Left kidney (tissue), 2 donors: ENCODE data around the gene TMEM271. TPM values are rescaled to one million over a fixed set of nuclear protein-coding genes. Genes with fewer than 3 reads are reported as not detected.

Experiments
- DNase-seq: peaks from one replicate; pipeline ENCODE4 v3.0.0-alpha.2; 2013
- polyA plus RNA-seq: library from polyadenylated mRNA; unstranded; fragments of 120-200 nt; gene quantifications from one replicate; pipeline ENCODE4 v1.2.1, GENCODE V29; 2013; ENCODE audit not compliant: insufficient read length

Gene TMEM271
- polyA plus RNA-seq, 1 donor = not detected

DNA sequence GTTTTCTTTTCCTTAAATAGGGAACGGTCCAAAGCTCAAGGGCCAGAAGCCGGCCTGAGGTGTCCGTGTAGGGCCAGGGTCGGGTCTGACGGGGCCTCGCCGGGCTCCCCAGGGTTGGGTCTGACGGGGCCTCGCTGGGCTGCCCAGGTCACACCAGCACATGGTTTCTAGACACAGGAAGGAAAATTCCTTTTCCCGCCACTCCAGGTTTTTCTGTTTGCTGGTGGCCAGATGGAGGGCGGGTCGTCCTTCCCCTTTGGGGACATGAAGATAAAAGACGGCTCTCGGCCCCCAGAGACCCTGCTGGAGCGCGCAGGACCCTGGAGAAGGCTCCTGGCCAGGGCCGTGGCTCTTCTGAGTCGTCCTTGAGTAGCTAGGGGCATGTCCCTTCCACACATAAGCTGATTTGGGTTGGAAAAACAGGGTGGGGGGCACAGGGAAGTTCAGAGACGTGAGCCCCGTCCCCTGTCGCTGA, 42.0 kb downstream of the TMEM271 start:
- DNase-seq = no peak

- DNase-seq = no peak
These were observed 42.6 kb downstream of the TMEM271 start for GRCh38 chr4:533318-534100.

DNA sequence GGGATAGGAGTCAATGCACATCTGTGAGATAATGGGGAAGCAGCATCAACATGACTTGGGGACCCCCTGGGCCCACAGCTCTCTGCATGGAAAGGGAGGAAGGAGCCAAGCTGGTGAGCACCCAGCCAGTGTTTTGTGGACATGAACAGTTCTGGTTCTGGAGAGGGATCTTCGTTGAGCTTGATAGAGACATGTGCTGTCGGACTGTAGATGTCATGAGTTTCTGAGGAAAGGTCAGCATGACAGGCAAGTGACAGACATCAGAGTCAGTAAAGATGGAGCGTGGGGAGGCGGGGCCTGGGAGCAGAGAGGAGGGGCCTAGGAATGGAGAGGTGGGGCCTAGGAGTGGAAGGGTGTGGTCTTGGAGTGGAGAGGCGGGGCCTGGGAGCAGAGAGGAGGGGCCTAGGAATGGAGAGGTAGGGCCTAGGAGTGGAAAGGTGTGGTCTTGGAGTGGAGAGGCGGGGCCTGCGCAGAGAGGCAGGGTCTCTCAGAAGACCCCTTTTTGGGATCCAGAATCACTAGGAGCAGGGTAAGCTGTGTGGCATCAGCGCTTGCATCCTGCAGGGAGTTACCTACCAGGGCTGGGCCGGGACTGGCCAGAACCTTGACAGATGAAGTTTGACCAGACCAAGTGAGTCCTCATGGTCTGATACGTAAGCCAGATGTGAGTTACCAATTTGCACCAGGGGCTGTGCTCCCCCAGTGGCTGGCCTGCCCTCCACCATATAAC, 43.3 kb downstream of the TMEM271 start:
- DNase-seq = no peak

GRCh38 chr4:531721-532565, 44.2 kb downstream of the TMEM271 start:
- no peak for DNase-seq

DNA sequence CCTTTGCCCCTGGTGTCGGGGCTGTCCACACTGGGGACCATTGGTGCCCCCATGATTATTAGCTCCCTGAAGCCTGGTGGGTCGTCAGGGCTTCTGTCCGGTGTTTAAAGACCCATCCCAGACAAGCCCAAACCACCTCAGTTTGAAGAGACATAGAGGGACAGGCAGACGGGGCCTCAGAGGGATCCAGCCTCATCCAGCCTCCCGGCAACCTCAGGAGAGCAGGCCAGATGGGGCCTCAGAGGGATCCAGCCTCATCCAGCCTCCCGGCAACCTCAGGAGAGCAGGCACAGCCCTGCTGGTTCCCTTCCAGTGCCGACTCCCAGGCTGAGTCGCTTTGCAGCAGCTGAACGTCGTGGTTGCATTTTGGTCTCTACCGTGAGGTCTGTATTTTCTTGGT, 45.0 kb downstream of the TMEM271 start:
- DNase-seq = no peak

GRCh38 chr4:530017-530781, 45.9 kb downstream of the TMEM271 start:
- DNase-seq = no peak

- DNase-seq = no peak
These were observed 46.5 kb downstream of the TMEM271 start for GRCh38 chr4:529563-529962.

- no peak for DNase-seq
These were observed 47.3 kb downstream of the TMEM271 start for GRCh38 chr4:528835-529234.

- DNase-seq = no peak
These were observed 47.8 kb downstream of the TMEM271 start for GRCh38 chr4:528296-528695.

DNA sequence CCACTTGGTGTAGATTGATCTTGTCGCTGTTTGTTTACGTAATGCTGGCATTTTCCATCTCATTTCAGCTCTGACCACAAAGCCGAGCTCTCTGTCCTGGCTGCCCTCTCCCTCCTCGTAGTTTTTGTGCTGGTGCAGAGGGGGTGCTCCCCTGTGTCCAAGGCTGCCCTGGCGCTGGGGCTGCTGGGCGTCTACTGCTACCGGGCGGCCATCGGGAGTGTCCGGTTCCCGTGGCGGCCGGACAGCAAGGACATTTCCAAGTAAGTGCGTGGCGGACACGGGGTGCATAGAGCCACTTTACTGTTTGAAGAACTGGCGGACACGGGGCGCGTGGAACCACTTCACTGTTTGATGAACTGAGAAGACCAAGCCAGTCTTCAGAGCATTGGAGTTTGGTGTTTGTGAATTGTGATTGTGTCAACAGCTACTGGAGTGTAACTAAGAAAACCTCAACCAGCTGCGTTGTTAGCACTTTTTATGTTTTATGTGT, 49.1 kb downstream of the TMEM271 start:
- DNase-seq = no peak

GRCh38 chr4:526189-526909, 49.7 kb downstream of the TMEM271 start:
- no peak for DNase-seq

- no peak for DNase-seq
These were observed 50.4 kb downstream of the TMEM271 start for GRCh38 chr4:525660-526059.

DNA sequence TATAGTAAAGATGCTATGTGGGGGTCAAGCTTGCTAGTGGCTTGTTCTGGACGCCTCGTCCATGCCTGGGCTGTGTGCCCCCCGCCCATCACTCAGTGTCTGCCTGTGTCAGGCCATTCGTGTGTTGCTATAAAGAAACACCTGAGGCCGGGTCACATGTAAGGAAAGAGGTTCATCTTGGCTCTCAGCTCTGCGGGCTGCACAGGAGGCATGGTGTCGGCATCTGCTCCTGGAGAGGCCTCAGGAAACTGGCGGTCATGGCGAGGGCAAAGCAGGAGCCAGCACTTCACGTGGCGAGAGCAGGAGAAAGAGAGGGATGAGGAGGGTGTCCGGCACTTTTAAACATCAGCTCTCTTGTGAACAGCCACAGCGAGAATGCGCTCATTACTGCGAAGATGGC, 51.9 kb downstream of the TMEM271 start:
- DNase-seq = no peak

Other genes with a start within 250 kb of the TMEM271 start
- 54.6 TPM for gene ZNF141, start 238.5 kb downstream of the TMEM271 start, polyA plus RNA-seq
- gene ZNF721, start 77.1 kb downstream of the TMEM271 start, polyA plus RNA-seq = 56.9 TPM
- 83.3 TPM for gene PIGG, start 77.1 kb downstream of the TMEM271 start, polyA plus RNA-seq
- 41.4 TPM for gene PDE6B, start 49.3 kb upstream of the TMEM271 start, polyA plus RNA-seq
- gene ATP5ME, start 98.0 kb upstream of the TMEM271 start, polyA plus RNA-seq = 212 TPM
- 19.0 TPM for gene MYL5, start 98.2 kb upstream of the TMEM271 start, polyA plus RNA-seq
- gene SLC49A3, start 112.9 kb upstream of the TMEM271 start, polyA plus RNA-seq = 3.7 TPM
- gene PCGF3, start 129.5 kb upstream of the TMEM271 start, polyA plus RNA-seq = 106 TPM
- gene CPLX1, start 249.8 kb upstream of the TMEM271 start, polyA plus RNA-seq = 1.7 TPM